AG04449 (cell line): Measurements from ENCODE around the gene SAAL1.

Source experiments
- CTCF ChIA-PET: fragments of 350-600 bp; formaldehyde crosslinking; extraction: SDS; loops from one replicate; lab custom pipeline; 2021; ENCODE audit warnings: antibody characterized with exemption; lab: Yijun Ruan, JAX
- POLR2A ChIA-PET: fragments of 400-600, 350-600 bp; formaldehyde crosslinking; extraction: SDS; loops from one replicate; lab custom pipeline; 2020; ENCODE audit warnings: antibody characterized with exemption, inconsistent platforms; lab: Yijun Ruan, JAX
- DNase-seq: peaks from one replicate; pipeline ENCODE4 v3.0.0-alpha.2; 2010; ENCODE audit warnings: low read depth, low spot score
- H3K4me3 ChIP-seq: 2 replicates; pipeline ENCODE4 v1.5.1; 2011; ENCODE audit warnings: low read depth, mild to moderate bottlenecking, control low read depth, low read length
- CTCF ChIP-seq: IDR thresholded peaks from one replicate; pipeline ENCODE4 v1.5.1; 2011; ENCODE audit warnings: mild to moderate bottlenecking, moderate library complexity, low read length, control low read depth, inconsistent platforms; ENCODE audit not compliant: insufficient read depth; ENCODE audit errors: missing control alignments

The SAAL1 gene

GRCh38 chr11:18108254-18108653, 2.4 kb upstream of the SAAL1 start:
- ChIA-PET POLR2A (no interaction called here), CTCF (interaction anchor here (7.2 kb wide), 1 partner anchor 7 kb away, joined by 50 read pairs; no protein-coding TSS in a partner anchor)
- no peak for DNase-seq
- no peak for TF ChIP-seq CTCF
- no peak overlapping the region for H3K4me3 ChIP-seq

- TF ChIP-seq CTCF, result no peak
- CTCF ChIA-PET, result interaction anchor here (0.7 to 7.2 kb wide), 18 partner anchors 9 to 657 kb away, joined by 3 to 50 read pairs (median 6); no protein-coding TSS in a partner anchor
- H3K4me3 ChIP-seq, result no peak overlapping the region
- POLR2A ChIA-PET, result no interaction called here
- no peak for DNase-seq
Measured at GRCh38 chr11:18106688-18107087, 806 bp upstream of the SAAL1 start.

- DNase-seq, result no peak
- H3K4me3 ChIP-seq, result peak overlapping the region; percentile 90
- POLR2A ChIA-PET, result interaction anchor here (0.8 kb wide), 1 partner anchor 10 kb away, joined by 3 read pairs; no protein-coding TSS in a partner anchor
- no peak for TF ChIP-seq CTCF
- CTCF ChIA-PET, result interaction anchor here (0.6 to 7.2 kb wide), 19 partner anchors 10 to 999 kb away, joined by 3 to 50 read pairs (median 5); no protein-coding TSS in a partner anchor
Measured at GRCh38 chr11:18105086-18105801, 638 bp downstream of the SAAL1 start.

GRCh38 chr11:18100926-18101656, 4.8 kb downstream of the SAAL1 start:
- H3K4me3 ChIP-seq, result no peak overlapping the region
- TF ChIP-seq CTCF, result no peak
- DNase-seq, result no peak
- CTCF ChIA-PET, result interaction anchor here (7.2 kb wide), 1 partner anchor 14 kb away, joined by 50 read pairs; no protein-coding TSS in a partner anchor
- POLR2A ChIA-PET, result no interaction called here

GRCh38 chr11:18093959-18094358, 11.9 kb downstream of the SAAL1 start:
- TF ChIP-seq CTCF, result no peak
- CTCF ChIA-PET, result interaction anchor here (1.2 to 2.4 kb wide), 3 partner anchors 10 to 21 kb away, joined by 4 to 9 read pairs (median 5); partner anchors contain the start of gene SAAL1
- no peak for DNase-seq
- POLR2A ChIA-PET, result no interaction called here
- H3K4me3 ChIP-seq, result no peak overlapping the region

- POLR2A ChIA-PET, result no interaction called here
- TF ChIP-seq CTCF, result no peak
- no peak for DNase-seq
- CTCF ChIA-PET, result interaction anchor here (1.5 kb wide), 1 partner anchor 15 kb away, joined by 7 read pairs; the partner anchor contains the start of gene SAAL1
- no peak overlapping the region for H3K4me3 ChIP-seq
Measured at GRCh38 chr11:18091731-18092130, 14.2 kb downstream of the SAAL1 start.
